GM20431 (cell line): Measurements from ENCODE around the gene GRM8.

Source experiments
- in situ Hi-C: fragments of 300-500 bp; cut with MseI, MboI; formaldehyde crosslinking; loops from one replicate; pipeline ENCODE4 v1.15.0; 2020; ENCODE audit warnings: low sequenced_read_pairs; ENCODE audit not compliant: unreplicated experiment

The GRM8 gene

GRCh38 chr7:126487728-126488442 is 764.9 kb downstream of the GRM8 start:
- in situ Hi-C loops = no loop called here

DNA sequence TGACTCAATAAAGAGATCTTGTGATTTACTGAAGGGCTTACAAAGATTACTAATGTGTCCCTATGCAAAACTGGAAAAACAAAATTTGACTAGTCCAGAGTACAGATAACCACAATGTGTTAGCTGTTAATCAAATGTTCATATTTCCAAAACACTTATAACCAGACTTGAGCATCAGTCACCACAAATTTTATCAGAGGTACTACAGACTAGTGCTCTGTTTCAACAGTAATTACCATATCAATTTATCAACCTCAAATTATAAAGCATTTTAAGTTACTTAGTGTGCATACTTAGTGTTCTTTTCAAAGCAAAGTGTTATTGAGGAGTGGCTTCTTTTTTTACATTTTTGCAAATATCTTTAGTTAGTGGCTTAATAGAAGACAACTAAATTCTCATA is 765.9 kb downstream of the GRM8 start:
- in situ Hi-C loops = no loop called here

DNA sequence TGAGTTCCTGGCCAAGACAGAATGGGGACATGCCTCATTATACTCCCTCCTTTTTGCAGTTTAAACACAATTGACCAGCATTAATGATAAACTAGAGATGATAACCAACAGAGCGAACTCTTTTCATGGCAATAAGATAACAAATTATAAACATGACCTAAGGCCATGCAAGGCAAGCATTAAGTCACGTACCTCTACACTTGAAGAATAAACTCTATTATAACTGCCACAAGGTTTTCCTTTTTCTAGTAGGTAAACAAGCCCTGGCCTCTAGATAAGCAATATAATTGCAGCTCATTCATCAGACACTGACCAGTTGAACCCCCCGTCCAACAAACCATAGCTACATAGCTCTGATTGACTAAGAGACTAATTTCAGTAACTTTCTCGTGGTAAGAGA is 767.0 kb downstream of the GRM8 start:
- in situ Hi-C loops = no loop called here

GRCh38 chr7:126483972-126484371 is 768.8 kb downstream of the GRM8 start:
- in situ Hi-C loops = no loop called here

DNA sequence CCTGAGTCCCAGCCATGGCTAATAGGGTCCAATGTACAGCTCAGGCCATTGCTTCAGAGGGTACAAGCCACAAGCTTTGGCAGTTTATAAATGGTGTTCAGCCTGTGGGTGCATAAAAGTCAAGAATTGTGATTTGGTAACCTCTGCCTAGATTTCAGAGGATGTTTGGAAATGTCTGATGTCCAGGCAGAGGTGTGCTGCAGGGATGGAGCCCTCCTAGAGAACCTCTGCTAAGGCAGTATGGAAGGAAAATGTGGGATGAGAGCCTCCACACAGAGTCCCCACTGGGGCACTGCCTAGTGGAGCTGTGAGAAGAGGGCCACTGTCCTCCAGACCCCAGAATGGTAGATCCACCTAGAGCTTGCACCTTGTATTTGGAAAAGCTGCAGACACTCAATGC is 779.9 kb downstream of the GRM8 start:
- in situ Hi-C loops = no loop called here

- in situ Hi-C loops = no loop called here
Measured at GRCh38 chr7:126462405-126462804, 790.3 kb downstream of the GRM8 start.

DNA sequence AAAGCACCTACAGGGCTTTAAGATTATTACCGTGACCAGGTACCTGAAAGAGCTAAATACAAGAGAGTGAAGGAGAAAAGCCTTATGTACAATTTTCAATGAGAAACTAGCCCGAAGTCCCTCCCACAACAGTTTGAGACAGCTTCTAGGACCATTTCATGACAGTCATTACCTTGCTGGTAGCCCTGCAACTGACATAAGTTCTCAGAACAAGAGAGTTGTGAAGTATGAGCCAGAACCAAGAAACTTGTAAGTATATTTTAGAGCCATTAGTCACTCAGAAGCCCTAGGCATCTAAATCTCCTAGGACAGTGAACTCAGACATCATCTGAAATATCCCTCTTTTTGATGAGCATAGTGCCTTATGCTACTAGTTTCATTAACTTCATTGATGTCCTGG is 792.1 kb downstream of the GRM8 start:
- in situ Hi-C loops = no loop called here

GRCh38 chr7:126453104-126453503 is 799.6 kb downstream of the GRM8 start:
- in situ Hi-C loops = no loop called here

DNA sequence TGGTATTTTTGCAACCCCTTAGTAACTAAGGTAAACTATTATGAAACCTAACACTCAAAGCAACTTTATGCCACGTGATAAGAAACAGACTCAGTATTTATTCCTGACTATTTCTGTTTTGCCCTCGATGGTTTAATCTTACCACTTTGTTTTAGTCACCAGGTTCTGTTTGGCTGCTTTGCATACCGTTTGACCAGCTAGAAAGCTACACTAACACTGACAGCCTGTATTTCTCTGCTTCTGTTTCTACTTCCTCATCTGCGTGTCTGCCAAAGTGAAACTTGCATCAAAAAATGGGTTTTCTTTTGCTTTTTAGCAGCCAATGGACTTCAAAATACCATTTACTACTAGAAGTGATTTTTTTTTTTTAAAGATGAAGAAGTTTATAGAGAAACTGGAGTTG is 802.5 kb downstream of the GRM8 start:
- in situ Hi-C loops = no loop called here

GRCh38 chr7:126449611-126450268 is 803.0 kb downstream of the GRM8 start:
- in situ Hi-C loops = no loop called here

GRCh38 chr7:126447984-126448383 is 804.8 kb downstream of the GRM8 start:
- in situ Hi-C loops = no loop called here

DNA sequence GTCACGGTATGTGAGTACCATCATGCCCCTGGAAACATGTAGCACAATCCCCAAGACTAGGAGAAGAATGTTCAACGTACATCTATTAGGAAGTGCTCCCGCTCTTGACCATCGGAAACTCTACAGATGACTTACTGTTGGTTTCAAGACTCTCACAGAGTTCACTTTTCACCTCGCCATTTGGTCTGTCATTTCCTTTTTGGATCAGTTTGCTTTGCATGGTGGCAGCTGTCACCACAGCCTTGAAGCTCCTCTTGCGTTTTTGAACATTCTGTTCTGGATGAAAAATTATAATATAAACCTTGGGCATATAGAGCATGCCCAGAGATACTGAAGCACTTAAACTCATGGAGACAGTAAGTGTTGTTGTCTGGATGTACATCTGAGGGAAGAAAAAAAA is 806.8 kb downstream of the GRM8 start:
- in situ Hi-C loops = no loop called here

GRCh38 chr7:126443951-126444350 is 808.8 kb downstream of the GRM8 start:
- in situ Hi-C loops = no loop called here

DNA sequence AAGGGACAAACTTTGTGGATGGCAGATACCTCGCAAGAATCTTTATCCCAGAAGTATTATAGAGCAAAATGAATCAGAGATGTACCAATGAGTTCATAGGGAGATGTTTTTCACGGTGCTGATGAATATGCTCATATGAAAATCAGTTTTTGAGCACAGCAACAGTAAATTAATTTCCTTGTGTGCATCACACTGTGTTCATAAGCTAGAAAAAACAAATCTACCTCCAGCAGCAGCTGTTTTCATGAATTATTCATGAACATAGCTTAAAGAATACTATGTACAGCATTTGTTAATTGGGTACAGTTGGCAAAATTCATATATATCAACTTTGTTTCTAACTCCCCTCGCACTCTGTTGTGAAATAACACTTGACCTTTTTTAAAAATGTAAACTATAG is 809.8 kb downstream of the GRM8 start:
- in situ Hi-C loops = no loop called here

DNA sequence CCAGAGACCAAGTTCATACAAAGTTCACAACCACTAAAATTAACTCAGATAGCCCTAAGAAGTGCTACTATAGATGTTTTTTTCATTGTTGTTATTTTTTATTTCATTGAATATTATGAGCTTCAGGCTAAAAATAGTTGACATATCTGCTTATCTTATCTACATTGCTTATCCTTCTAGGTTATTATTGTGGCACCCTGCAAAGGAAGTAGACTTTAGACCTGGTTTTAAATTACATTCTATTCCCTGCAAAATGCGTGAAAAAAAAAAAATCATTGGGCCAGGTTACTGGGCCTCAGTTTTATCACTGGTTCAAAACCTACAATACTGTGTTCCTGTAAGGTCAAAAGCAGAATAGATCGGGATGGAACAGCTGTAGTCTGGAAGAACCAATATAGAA is 811.0 kb downstream of the GRM8 start:
- in situ Hi-C loops = no loop called here

- in situ Hi-C loops = no loop called here
Measured at GRCh38 chr7:126440542-126440941, 812.2 kb downstream of the GRM8 start.

GRCh38 chr7:126436213-126436868 is 816.4 kb downstream of the GRM8 start:
- in situ Hi-C loops = no loop called here

GRCh38 chr7:126426652-126427051 is 826.1 kb downstream of the GRM8 start:
- in situ Hi-C loops = no loop called here

GRCh38 chr7:126424985-126425384 is 827.8 kb downstream of the GRM8 start:
- in situ Hi-C loops = no loop called here

GRCh38 chr7:126419047-126419446 is 833.7 kb downstream of the GRM8 start:
- in situ Hi-C loops = no loop called here

- in situ Hi-C loops = no loop called here
Measured at GRCh38 chr7:126411821-126412383, 840.8 kb downstream of the GRM8 start.
